Liver (tissue), 3 donors: ENCODE data around the gene TBRG4.

Experiments
- CTCF ChIP-seq: fragments of 150-350 bp; IDR thresholded peaks from 2 replicates; pipeline ENCODE4 v1.5.1; 2017; ENCODE audit warnings: improper control_type of control experiment, low read depth, low read length; ENCODE audit not compliant: missing input control
- JUND ChIP-seq, 2 donors: IDR thresholded peaks; 2 replicates each; pipeline ENCODE4 v1.6.1; 2016; ENCODE audit warnings: antibody characterized with exemption in 2 of 2
- MAX ChIP-seq: IDR thresholded peaks from 2 replicates; pipeline ENCODE4 v1.6.1; 2016; ENCODE audit warnings: antibody characterized with exemption
- YY1 ChIP-seq: IDR thresholded peaks from 2 replicates; pipeline ENCODE4 v1.6.1; 2016; ENCODE audit warnings: antibody characterized with exemption, mild to moderate bottlenecking
- donor health status: healthy.
- donor health status: healthy.

- TF ChIP-seq YY1 (no peak), CTCF (no peak), MAX (no peak), JUND (IDR thresholded peaks at IDR 0.05) (no peak)
Observed at GRCh38 chr7:45161138-45161537, 49.6 kb upstream of the TBRG4 start.
